PC-3 (cell line): ENCODE data around the gene HSD17B12. TPM values are rescaled to one million over a fixed set of nuclear protein-coding genes. Genes with fewer than 3 reads are reported as not detected.

ENCODE experiments used
- ATAC-seq: fragments of 200-7000 bp; cut with Tn5 transposase; 2 replicates; pipeline ENCODE4 v1.9.1; 2020; ENCODE audit warnings: mild to moderate bottlenecking, moderate library complexity
- BruUV-seq: library from RNA; stranded (reverse); fragments of 400-500 nt; replicated peaks from 2 replicates; lab custom pipeline; 2021; lab: Mats Ljungman, UMichigan
- CTCF ChIA-PET: fragments of 300-600 bp; sonication (Branson Sonifier 250); formaldehyde crosslinking; loops from one replicate; lab custom pipeline; 2022; ENCODE audit warnings: antibody characterized with exemption; lab: Charles Lee
- POLR2A ChIA-PET: fragments of 300-600 bp; sonication (Branson Sonifier 250); formaldehyde crosslinking; loops from one replicate; lab custom pipeline; 2022; ENCODE audit warnings: antibody characterized with exemption; ENCODE audit not compliant: unreplicated experiment; lab: Charles Lee
- DNase-seq: peaks from one replicate; pipeline ENCODE4 v3.0.0-alpha.2; 2015
- H2AFZ ChIP-seq: fragments of 300-600 bp; sonication (generic); 2 replicates; pipeline ENCODE4 v1.6.0; 2016; ENCODE audit warnings: antibody characterized with exemption, low read length
- H3F3A ChIP-seq: fragments of 300-600 bp; sonication (generic); one replicate; pipeline ENCODE4 v1.6.0; 2017; ENCODE audit warnings: antibody characterized with exemption, low read length, control low read depth, mild to moderate bottlenecking; ENCODE audit not compliant: unreplicated experiment
- H3K27ac ChIP-seq: fragments of 300-600 bp; sonication (generic); 2 replicates; pipeline ENCODE4 v1.5.1; 2016; ENCODE audit warnings: mild to moderate bottlenecking, low read length
- H3K27me3 ChIP-seq: fragments of 300-600 bp; sonication (generic); 2 replicates; pipeline ENCODE4 v1.6.1; 2016; ENCODE audit warnings: low read length, mixed read lengths
- H3K36me3 ChIP-seq: fragments of 300-600 bp; sonication (generic); 2 replicates; pipeline ENCODE4 v1.6.1; 2016; ENCODE audit warnings: low read depth, mixed run types, low read length, mixed read lengths
- H3K4me1 ChIP-seq: fragments of 300-600 bp; sonication (generic); 2 replicates; pipeline ENCODE4 v1.5.1; 2016; ENCODE audit warnings: low read length; ENCODE audit not compliant: insufficient read depth
- H3K4me2 ChIP-seq: fragments of 300-600 bp; sonication (generic); 2 replicates; pipeline ENCODE4 v1.6.0; 2016; ENCODE audit warnings: low read length
- H3K4me3 ChIP-seq: fragments of 300-600 bp; sonication (generic); 2 replicates; pipeline ENCODE4 v1.5.1; 2016; ENCODE audit warnings: mild to moderate bottlenecking, low read length, mixed read lengths
- H3K79me2 ChIP-seq: fragments of 300-600 bp; sonication (generic); 2 replicates; pipeline ENCODE4 v1.6.1; 2017; ENCODE audit warnings: low read length, mixed read lengths
- H3K9ac ChIP-seq: fragments of 300-600 bp; sonication (generic); 2 replicates; pipeline ENCODE4 v1.6.0; 2016; ENCODE audit warnings: mild to moderate bottlenecking, low read length
- H3K9me2 ChIP-seq: fragments of 300-600 bp; sonication (generic); replicated peaks from 2 replicates; pipeline ENCODE4 v1.6.1; 2016; ENCODE audit warnings: mixed run types, low read length, mixed read lengths
- H3K9me3 ChIP-seq: fragments of 300-600 bp; sonication (generic); 2 replicates; pipeline ENCODE4 v1.6.1; 2016; ENCODE audit warnings: low read length, mixed read lengths
- H4K20me1 ChIP-seq: fragments of 300-600 bp; sonication (generic); 2 replicates; pipeline ENCODE4 v1.6.1; 2016; ENCODE audit warnings: low read length, mixed read lengths
- CTCF ChIP-seq: fragments of 300-600 bp; sonication (generic); conservative IDR thresholded peaks from 2 replicates; pipeline ENCODE4 v1.5.1; 2017; ENCODE audit warnings: antibody characterized with exemption, low read depth, mild to moderate bottlenecking, low read length
- EZH2 ChIP-seq: fragments of 300-600 bp; sonication (generic); IDR thresholded peaks from one replicate; pipeline ENCODE4 v1.6.1; 2017; ENCODE audit warnings: antibody characterized with exemption, mild to moderate bottlenecking, low read length; ENCODE audit not compliant: unreplicated experiment
- EZH2phosphoT487 ChIP-seq: fragments of 300-600 bp; sonication (generic); IDR thresholded peaks from 2 replicates; pipeline ENCODE4 v1.6.1; 2018; ENCODE audit warnings: mild to moderate bottlenecking, antibody characterized with exemption, low read length, borderline replicate concordance
- intact Hi-C: fragments of 100-400 bp; cut with micrococcal nuclease; formaldehyde crosslinking; loops from 2 replicates; pipeline ENCODE4 v1.9.0; 2023
- total RNA-seq: library from RNA; depleted of rRNA; stranded (reverse); fragments of >200 nt; gene quantifications from 2 replicates; pipeline ENCODE4 v1.2.3, GENCODE V29; 2014

Gene HSD17B12
- total RNA-seq, 1 experiment from 2014 or later = 77.6 TPM

GRCh38 chr11:43785318-43785717, 104.8 kb downstream of the HSD17B12 start:
- CTCF ChIA-PET = no interaction called here
- Histone ChIP-seq H3K79me2 (no peaks in the 10 kb centered on the region), H2AFZ (no peak overlapping the region), H3K9ac (no peak overlapping the region), H3K4me1 (peaks cover 10% of the 10 kb centered on the region), H3K4me3 (no peak overlapping the region), H3K9me3 (peaks cover 4% of the 10 kb centered on the region; the same call in 1 of the 2 replicates), H3F3A (no peaks in the 10 kb centered on the region), H3K27me3 (no peaks in the 10 kb centered on the region), H3K27ac (no peak overlapping the region), H3K4me2 (no peak overlapping the region), H3K9me2 (no peaks in the 10 kb centered on the region), H4K20me1 (no peaks in the 10 kb centered on the region), H3K36me3 (peaks cover 3% of the 10 kb centered on the region)
- BruUV-seq = no TSS peak
- intact Hi-C loops = no loop called here
- POLR2A ChIA-PET = no interaction called here
- ATAC-seq (no peak), DNase-seq (no peak)
- TF ChIP-seq EZH2 = no peak
- no peak for TF ChIP-seq EZH2phosphoT487
- no peak for TF ChIP-seq CTCF

- BruUV-seq = no TSS peak
- no peak overlapping the region for H2AFZ ChIP-seq
Measured at GRCh38 chr11:43786016-43786415, 105.5 kb downstream of the HSD17B12 start.

More at GRCh38 chr11:43786016-43786415, 105.5 kb downstream of the HSD17B12 start:
- no peak overlapping the region for H3K4me3 ChIP-seq
- H3K4me1 ChIP-seq = peaks cover 11% of the 10 kb centered on the region
- H4K20me1 ChIP-seq = no peaks in the 10 kb centered on the region
- ATAC-seq (no peak), DNase-seq (no peak)
- CTCF ChIA-PET = no interaction called here
- TF ChIP-seq EZH2 (no peak), CTCF (no peak), EZH2phosphoT487 (no peak)
- H3K79me2 ChIP-seq = no peaks in the 10 kb centered on the region
- intact Hi-C loops = no loop called here
- no peak overlapping the region for H3K4me2 ChIP-seq
- no peak overlapping the region for H3K9ac ChIP-seq
- no peaks in the 10 kb centered on the region for H3F3A ChIP-seq
- no peaks in the 10 kb centered on the region for H3K9me2 ChIP-seq
- H3K27me3 ChIP-seq = no peaks in the 10 kb centered on the region
- POLR2A ChIA-PET = no interaction called here
- H3K9me3 ChIP-seq = peaks cover 4% of the 10 kb centered on the region; the same call in 1 of the 2 replicates
- H3K36me3 ChIP-seq = peaks cover 3% of the 10 kb centered on the region
- no peak overlapping the region for H3K27ac ChIP-seq
